Testis (tissue), 2 donors: ENCODE results near the gene SLX4IP.

ENCODE experiments used
- POLR2A ChIP-seq: fragments of 450-650 bp; IDR thresholded peaks from one replicate; pipeline ENCODE4 v1.6.1; 2017; ENCODE audit warnings: antibody characterized with exemption, mild to moderate bottlenecking, moderate library complexity
- TF ChIP-seq, protein P1 (sequence below), 3 experiments: fragments of 450-650 bp in 2 of 3; fragments of 200-600 bp in 1 of 3; sonication (generic) in 1 of 3; IDR thresholded peaks; one replicate each; pipeline ENCODE4 v1.5.1; 2016 to 2019; ENCODE audit warnings: antibody characterized with exemption in 3 of 3, mild to moderate bottlenecking in 2 of 3, moderate library complexity in 1 of 3

DNA sequence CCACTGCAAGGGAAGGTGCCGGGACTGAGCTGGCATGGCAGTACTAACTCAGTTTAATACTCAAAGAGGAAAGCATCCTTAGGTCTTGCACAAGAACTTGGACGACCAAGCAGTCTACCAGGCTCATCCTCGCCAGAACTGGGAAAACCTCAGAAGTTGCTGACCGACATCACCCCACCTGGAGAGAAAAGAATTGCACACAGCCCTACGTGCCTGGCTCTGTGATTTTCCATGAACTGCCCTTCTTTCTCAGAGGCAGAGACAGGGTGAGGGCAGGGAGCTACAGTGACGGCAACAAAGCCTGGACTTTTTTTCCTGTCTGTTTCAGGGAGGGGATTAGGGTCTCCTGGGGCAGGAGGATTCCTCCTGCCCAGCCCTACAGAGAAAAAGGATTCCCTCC lies 230.7 kb downstream of the SLX4IP start:
- TF ChIP-seq POLR2A: no peak
- TF ChIP-seq, protein P1, sequence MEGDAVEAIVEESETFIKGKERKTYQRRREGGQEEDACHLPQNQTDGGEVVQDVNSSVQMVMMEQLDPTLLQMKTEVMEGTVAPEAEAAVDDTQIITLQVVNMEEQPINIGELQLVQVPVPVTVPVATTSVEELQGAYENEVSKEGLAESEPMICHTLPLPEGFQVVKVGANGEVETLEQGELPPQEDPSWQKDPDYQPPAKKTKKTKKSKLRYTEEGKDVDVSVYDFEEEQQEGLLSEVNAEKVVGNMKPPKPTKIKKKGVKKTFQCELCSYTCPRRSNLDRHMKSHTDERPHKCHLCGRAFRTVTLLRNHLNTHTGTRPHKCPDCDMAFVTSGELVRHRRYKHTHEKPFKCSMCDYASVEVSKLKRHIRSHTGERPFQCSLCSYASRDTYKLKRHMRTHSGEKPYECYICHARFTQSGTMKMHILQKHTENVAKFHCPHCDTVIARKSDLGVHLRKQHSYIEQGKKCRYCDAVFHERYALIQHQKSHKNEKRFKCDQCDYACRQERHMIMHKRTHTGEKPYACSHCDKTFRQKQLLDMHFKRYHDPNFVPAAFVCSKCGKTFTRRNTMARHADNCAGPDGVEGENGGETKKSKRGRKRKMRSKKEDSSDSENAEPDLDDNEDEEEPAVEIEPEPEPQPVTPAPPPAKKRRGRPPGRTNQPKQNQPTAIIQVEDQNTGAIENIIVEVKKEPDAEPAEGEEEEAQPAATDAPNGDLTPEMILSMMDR (IDR thresholded peaks at IDR 0.05): no peak
